AML-193 (cell line): ENCODE data around the gene GAS1.

Source experiments
- DNase-seq, 2 experiments: peaks; one replicate each; lab custom pipeline; 2025; lab: John Stamatoyannopoulos, UW

The GAS1 gene

GRCh38 chr9:86921151-86921923, 26.0 kb downstream of the GAS1 start:
- DNase-seq, result no peak

DNA sequence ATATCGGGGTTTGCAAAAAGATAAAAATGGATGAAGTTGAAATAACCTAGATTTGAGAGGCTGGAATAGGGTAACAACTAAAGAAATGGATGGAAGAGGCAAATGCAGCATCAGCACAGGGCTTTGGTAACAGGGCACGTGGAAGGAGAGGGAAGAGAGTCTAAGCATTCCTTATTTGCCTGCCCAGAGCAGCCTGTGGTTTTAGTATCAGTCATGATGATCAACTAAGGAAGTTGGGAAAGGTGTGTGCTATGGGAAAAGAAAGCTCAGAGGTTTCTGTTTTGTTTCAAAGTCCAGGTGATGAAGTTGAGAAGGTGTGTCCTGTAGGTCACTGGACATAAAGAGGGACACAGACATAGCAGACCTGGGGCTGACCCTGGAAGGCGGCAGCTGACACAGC, 28.8 kb downstream of the GAS1 start:
- DNase-seq, result no peak

DNA sequence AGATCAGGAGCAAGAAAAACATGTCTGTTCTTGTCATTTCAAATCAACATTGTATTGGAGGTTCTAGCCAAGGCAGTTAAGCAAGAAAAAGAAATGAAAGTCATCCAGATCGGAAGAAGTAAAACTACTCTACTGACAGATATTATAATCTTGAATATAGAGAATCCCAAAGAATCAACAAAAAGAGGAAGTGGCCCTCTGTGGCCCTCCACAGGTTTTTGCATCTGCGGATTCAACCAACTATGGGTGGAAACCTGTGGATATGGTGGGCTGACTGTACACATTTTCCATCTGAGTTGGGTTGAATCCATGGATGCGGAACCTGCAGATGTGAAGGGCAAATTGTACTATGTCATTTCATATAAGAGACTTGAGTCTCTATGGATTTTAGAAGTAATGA, 35.1 kb downstream of the GAS1 start:
- no peak for DNase-seq

DNA sequence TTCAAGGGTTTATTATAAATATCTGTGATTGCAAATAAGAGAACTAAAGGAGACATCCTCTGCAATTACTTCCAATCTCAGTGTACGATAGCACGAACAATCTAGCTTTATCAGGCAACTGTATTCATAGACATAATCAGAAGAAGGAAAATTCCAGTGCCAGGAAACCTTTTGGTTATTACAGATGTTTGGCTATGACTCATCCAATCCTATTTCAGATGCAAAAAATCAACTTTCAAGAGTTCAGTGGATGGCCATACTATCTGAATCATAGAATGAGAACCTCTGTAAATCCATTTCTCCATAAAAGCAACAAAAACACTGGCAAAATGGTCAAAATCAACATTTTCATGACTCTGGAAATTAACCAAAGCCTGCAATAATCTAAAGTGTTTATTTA, 37.9 kb downstream of the GAS1 start:
- DNase-seq, result no peak

DNA sequence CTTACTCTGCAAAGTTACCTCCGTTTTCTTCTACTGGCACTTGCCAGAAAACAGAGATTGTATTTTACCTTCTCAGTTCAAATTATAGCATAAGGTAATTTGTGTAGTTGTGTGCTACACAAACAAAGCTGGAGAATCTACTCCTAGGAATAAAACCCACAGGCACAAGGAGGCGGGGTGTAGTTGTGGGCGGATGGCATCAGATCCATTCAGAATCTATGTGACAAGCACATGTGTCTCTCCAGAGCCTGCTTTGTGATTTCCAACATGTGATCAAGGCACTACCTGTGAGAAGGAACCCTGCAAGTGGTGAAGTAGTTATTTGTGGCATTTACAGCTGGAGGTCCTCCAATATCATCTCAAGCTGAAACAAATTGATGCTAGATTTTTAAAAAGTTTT, 39.0 kb downstream of the GAS1 start:
- DNase-seq, result no peak

DNA sequence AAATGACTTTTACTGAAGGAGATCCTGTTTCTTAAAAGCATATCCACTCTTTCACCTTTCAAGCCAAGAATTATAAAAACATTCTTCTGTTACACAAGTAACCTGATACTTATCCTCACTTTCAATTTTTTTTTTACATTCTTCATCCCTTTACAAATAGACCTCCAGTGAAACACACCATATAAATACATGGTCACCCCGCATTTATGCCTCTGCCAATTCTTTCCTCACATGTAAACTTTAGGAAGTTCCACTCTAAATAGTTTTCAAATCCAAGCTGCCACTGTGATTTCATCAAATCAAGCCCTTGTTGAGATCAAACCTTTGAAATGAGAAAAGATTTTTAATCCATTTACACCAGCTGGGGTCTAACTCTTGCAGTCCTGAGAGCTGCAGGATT, 40.0 kb downstream of the GAS1 start:
- DNase-seq, result no peak

DNA sequence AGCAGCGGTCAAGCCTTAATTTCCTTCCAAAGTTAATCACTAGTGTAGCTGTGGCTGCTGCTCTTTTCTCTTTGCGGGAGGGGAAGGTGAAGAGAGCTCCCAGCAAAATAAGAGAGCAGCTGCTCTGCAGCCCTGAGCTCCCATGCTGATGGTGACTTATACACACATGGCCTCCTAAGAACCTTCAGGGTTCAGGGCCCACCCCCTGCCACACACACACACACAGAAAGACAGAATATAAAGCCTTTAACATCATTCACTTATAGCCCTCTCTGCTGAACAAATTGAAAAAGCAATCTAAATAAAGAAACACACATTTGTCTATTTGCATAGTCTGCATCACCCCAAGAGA, 43.6 kb downstream of the GAS1 start:
- no peak for DNase-seq

DNA sequence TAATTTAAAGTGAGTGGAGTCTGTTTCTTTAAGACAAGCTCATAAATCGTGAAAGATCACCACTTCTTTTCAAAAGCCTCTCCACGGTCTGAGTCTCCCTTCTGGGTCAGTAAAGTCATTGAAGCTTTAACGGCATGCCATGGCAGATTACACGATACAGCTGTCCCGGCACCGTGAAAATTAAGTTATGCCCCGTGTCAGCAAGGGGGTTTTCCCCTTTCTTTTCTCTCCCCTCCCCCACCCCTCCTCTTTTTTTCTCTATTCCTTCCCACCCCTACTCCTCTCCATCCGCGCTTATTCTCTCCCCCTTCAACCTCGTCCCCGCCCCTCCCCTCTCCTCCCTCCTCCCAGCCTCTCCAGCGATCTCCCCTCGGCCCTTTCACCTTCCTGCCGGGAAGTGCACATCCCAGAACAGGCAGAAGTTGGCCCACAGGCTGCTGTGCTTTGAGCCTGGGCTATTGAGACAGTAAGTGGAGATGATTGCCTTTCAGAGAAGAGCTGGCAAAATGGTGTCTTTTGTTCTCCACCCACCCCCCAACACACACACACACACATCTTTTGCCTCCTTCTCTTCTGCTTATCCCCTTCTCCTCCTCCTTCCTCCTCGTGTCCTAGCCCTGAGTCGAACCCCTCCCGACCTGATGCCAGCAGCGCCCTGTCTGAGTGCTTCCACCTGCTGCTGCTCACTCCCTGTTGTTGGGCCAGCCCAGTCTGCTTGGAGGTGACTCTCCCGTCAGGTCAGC, 44.1 kb downstream of the GAS1 start:
- no peak for DNase-seq

DNA sequence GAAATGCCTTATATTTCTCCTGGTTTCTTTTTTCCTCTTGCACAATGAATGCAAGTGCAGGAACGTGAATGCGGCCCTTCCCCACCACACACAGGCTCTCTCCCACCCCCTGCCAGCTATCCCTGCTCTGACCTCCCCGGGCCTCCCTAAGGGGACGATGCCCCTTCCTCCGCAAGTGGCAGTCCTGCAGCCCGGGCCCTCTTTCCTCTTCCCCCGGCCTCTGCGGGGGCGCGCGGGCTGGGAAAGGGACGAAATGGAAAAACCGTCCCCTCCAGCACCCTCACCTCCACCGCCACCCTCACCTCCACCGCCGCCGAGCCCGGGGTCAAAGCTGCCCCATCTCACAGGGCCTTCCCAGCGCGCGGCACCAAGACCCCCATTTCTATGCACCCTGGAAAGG, 44.7 kb downstream of the GAS1 start:
- no peak for DNase-seq

DNA sequence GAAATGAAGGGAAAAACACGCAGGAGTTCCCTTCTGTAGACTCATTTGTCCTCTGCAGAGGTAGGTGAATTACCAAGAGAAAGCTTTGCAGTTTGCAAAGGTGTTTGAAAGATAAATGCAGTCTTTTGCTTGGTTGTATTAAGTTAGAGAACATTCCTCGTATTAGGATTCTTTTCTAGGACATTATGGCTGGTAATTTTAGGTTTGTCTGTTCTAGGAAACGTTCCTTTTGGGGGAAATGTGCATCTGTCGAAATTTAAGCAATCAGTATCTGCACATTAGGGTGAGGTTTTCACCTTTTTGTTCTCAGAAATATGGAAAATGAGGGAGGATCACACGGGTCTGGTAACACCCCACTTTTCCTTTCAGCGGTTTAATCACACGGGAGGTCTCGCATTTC, 45.1 kb downstream of the GAS1 start:
- no peak for DNase-seq

- no peak for DNase-seq
Measured at GRCh38 chr9:86901511-86901910, 45.8 kb downstream of the GAS1 start.
